ENCODE results near the gene SMAD3.

GRCh38 chr15:67164811-67165253 is 99.4 kb downstream of the SMAD3 start:
- TF ChIP-seq CTCF (IDR thresholded peaks at IDR 0.05) (no peak), POLR2A (IDR thresholded peaks at IDR 0.05) (no peak), POLR2AphosphoS5 (IDR thresholded peaks at IDR 0.05) (no peak)

Measured in prostate gland (tissue), 2 donors.